Measurements from ENCODE around the gene ZNF665. TPM values are rescaled to one million over a fixed set of nuclear protein-coding genes. Genes with fewer than 3 reads are reported as not detected.

Gene ZNF665
- total and polyA plus RNA-seq, 10 of the 15 experiments (the other 5 are each of a cell fraction or from before 2014, with no cell fraction given) = 0.20 to 3.0 (median 1.4) TPM

DNA sequence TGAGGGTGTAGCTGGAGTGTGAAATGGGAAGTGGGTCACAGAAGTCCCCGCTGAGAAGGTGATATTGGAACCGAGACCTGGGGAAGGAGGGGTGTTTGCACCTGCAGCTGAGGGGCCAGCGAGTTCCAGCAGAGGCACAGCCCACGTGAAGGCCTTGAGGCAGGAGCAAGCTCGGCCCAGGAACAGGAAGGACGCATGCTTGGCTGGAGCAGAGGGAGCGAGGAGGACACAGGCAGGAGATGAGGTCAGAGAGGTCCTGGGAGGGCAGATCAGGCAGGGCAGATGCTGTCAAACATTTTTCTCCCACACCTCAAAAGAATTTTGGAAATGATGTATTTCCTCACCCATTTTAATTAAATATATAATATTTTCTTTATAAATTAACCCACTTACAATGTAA lies 69.8 kb downstream of the ZNF665 start:
- H3K79me2 ChIP-seq (ENCODE audit: control insufficient read depth, insufficient read depth, low read length) = no peaks in the 10 kb centered on the region
- no peak for DNase-seq (ENCODE audit: low read depth, low spot score)
- ChIA-PET SMC1A (ENCODE audit: uncharacterized antibody, unreplicated experiment) (no interaction called here), CTCF (no interaction called here), RAD21 (ENCODE audit: unreplicated experiment) (no interaction called here), POLR2A (no interaction called here)
- H3K9ac ChIP-seq (ENCODE audit: control insufficient read depth, insufficient read depth, low read length) = no peak overlapping the region
- H3K9me3 ChIP-seq (replicated peaks; ENCODE audit: control insufficient read depth, insufficient read depth, low read length) = no peaks in the 10 kb centered on the region; the same call in 2 of the 3 replicates
- no peaks in the 10 kb centered on the region for H3K4me1 ChIP-seq (ENCODE audit: control insufficient read depth, insufficient read depth, low read length)
- 10% methylated on average over 6 of the region's 7 CpGs for WGBS (ENCODE audit: insufficient coverage, insufficient replicate concordance, low lambda C conversion rate, missing lambda C conversion rate)
- TF ChIP-seq CHD4 (IDR thresholded peaks at IDR 0.05) = no peak
- TF ChIP-seq TARDBP (IDR thresholded peaks at IDR 0.05; ENCODE audit: borderline replicate concordance) = no peak
- TF ChIP-seq BCL3 (IDR thresholded peaks at IDR 0.05; ENCODE audit: borderline replicate concordance, insufficient read depth, low read depth, low read length, poor library complexity, severe bottlenecking) = no peak
- TF ChIP-seq SRF (IDR thresholded peaks at IDR 0.05; ENCODE audit: low read depth in 2 of 2, low read length in 2 of 2) = no peak
- TF ChIP-seq NFXL1 (IDR thresholded peaks at IDR 0.05; ENCODE audit: borderline replicate concordance) = no peak
- no peak for TF ChIP-seq ATF7 (IDR thresholded peaks at IDR 0.05; ENCODE audit: low read depth)
- TF ChIP-seq MAX (IDR thresholded peaks at IDR 0.05; ENCODE audit: low read depth, low read length) = no peak
- no peak for TF ChIP-seq RAD51 (IDR thresholded peaks at IDR 0.05)
- no peak for TF ChIP-seq TCF12 (IDR thresholded peaks at IDR 0.05; ENCODE audit: low read depth, low read length)
- TF ChIP-seq RBBP5 (conservative IDR thresholded peaks at IDR 0.05) = no peak
- TF ChIP-seq PAX5 (IDR thresholded peaks at IDR 0.05; ENCODE audit: borderline replicate concordance, low read depth, low read length) = no peak
- no peak for TF ChIP-seq PML (IDR thresholded peaks at IDR 0.05; ENCODE audit: low read length)
- TF ChIP-seq, protein P1, sequence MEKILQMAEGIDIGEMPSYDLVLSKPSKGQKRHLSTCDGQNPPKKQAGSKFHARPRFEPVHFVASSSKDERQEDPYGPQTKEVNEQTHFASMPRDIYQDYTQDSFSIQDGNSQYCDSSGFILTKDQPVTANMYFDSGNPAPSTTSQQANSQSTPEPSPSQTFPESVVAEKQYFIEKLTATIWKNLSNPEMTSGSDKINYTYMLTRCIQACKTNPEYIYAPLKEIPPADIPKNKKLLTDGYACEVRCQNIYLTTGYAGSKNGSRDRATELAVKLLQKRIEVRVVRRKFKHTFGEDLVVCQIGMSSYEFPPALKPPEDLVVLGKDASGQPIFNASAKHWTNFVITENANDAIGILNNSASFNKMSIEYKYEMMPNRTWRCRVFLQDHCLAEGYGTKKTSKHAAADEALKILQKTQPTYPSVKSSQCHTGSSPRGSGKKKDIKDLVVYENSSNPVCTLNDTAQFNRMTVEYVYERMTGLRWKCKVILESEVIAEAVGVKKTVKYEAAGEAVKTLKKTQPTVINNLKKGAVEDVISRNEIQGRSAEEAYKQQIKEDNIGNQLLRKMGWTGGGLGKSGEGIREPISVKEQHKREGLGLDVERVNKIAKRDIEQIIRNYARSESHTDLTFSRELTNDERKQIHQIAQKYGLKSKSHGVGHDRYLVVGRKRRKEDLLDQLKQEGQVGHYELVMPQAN (conservative IDR thresholded peaks at IDR 0.05) = no peak
- TF ChIP-seq WRNIP1 (IDR thresholded peaks at IDR 0.05; ENCODE audit: borderline replicate concordance, low read depth, low read length) = no peak
- TF ChIP-seq, protein P2, sequence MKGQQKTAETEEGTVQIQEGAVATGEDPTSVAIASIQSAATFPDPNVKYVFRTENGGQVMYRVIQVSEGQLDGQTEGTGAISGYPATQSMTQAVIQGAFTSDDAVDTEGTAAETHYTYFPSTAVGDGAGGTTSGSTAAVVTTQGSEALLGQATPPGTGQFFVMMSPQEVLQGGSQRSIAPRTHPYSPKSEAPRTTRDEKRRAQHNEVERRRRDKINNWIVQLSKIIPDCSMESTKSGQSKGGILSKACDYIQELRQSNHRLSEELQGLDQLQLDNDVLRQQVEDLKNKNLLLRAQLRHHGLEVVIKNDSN (IDR thresholded peaks at IDR 0.05; ENCODE audit: borderline replicate concordance, extremely low read length, insufficient read depth, low read depth, low read length) = no peak
- H3K27ac ChIP-seq (ENCODE audit: control insufficient read depth, insufficient read depth) = no peak overlapping the region
- no peaks in the 10 kb centered on the region for H3K27me3 ChIP-seq (replicated peaks in 1 of 2; ENCODE audit: control insufficient read depth in 2 of 2, insufficient read depth in 2 of 2, low read length in 1 of 2)
- no peak for ATAC-seq
- BruUV-seq (replicated peaks) = no TSS peak
- no peak for FAIRE-seq
- H3K36me3 ChIP-seq (ENCODE audit: control insufficient read depth in 2 of 2, insufficient read depth in 2 of 2, low read length in 1 of 2) = no peaks in the 10 kb centered on the region
- H3K4me3 ChIP-seq = no peak overlapping the region
- in situ Hi-C loops (cut with MboI) (no loop called here), intact Hi-C loops (cut with micrococcal nuclease; ENCODE audit: unreplicated experiment) (no loop called here)
- no peaks in the 10 kb centered on the region for H4K20me1 ChIP-seq (ENCODE audit: control insufficient read depth, insufficient read depth)
- H3K4me2 ChIP-seq (ENCODE audit: control insufficient read depth, insufficient read depth) = no peak overlapping the region
- no peak overlapping the region for H2AFZ ChIP-seq (ENCODE audit: control insufficient read depth, low read depth, low read length)

All from GM12878 (cell line).